Mesenchymal stem cell (in vitro differentiated cells and primary cell): ENCODE results near the gene LHFPL6.

Source experiments
- DNase-seq: peaks from one replicate; pipeline ENCODE4 v3.0.0-alpha.2; 2013
- H2AFZ ChIP-seq: one replicate; pipeline ENCODE4 v1.6.1; 2013; ENCODE audit warnings: low read depth, mild to moderate bottlenecking, control low read depth, inconsistent platforms, low read length, moderate library complexity
- H2AK5ac ChIP-seq: 2 replicates; pipeline ENCODE4 v1.6.1; 2013; ENCODE audit warnings: low read length, moderate library complexity, mild to moderate bottlenecking, inconsistent platforms; ENCODE audit not compliant: severe bottlenecking
- H2BK120ac ChIP-seq: one replicate; pipeline ENCODE4 v1.6.1; 2013; ENCODE audit warnings: low read depth, mild to moderate bottlenecking, inconsistent platforms, low read length, moderate library complexity
- H2BK12ac ChIP-seq, 2 experiments: one replicate each; pipeline ENCODE4 v1.6.1; 2013; ENCODE audit warnings: inconsistent platforms in 2 of 2, low read length in 2 of 2, mild to moderate bottlenecking in 2 of 2, moderate library complexity in 2 of 2, control low read depth in 1 of 2
- H2BK15ac ChIP-seq: one replicate; pipeline ENCODE4 v1.6.1; 2013; ENCODE audit warnings: mild to moderate bottlenecking, low read depth, inconsistent platforms; ENCODE audit not compliant: poor library complexity, severe bottlenecking
- H2BK5ac ChIP-seq: 2 replicates; pipeline ENCODE4 v1.6.1; 2013; ENCODE audit warnings: low read depth, mild to moderate bottlenecking, low read length, control low read depth, inconsistent platforms; ENCODE audit not compliant: poor library complexity, severe bottlenecking
- H3K14ac ChIP-seq, 2 experiments: one replicate each; pipeline ENCODE4 v1.6.1; 2013; ENCODE audit warnings: inconsistent platforms in 2 of 2, low read length in 2 of 2, control low read depth in 1 of 2, mild to moderate bottlenecking in 1 of 2, moderate library complexity in 1 of 2
- H3K18ac ChIP-seq, 2 experiments: one replicate each; pipeline ENCODE4 v1.6.1; 2013; ENCODE audit warnings: inconsistent platforms in 2 of 2, low read length in 2 of 2, control low read depth in 1 of 2, low read depth in 1 of 2, mild to moderate bottlenecking in 1 of 2
- H3K23ac ChIP-seq, 2 experiments: one replicate each; pipeline ENCODE4 v1.6.1; 2013; ENCODE audit warnings: inconsistent platforms in 2 of 2, low read length in 2 of 2, mild to moderate bottlenecking in 2 of 2, moderate library complexity in 2 of 2, control low read depth in 1 of 2
- H3K27ac ChIP-seq: 2 replicates; pipeline ENCODE4 v1.5.1; 2013; ENCODE audit warnings: mild to moderate bottlenecking, moderate library complexity, low read length, control low read depth, inconsistent platforms; ENCODE audit not compliant: poor library complexity, severe bottlenecking
- H3K27me3 ChIP-seq, 2 experiments: 2 replicates each; pipeline versions ENCODE4 v1.6.1 to v1.7.0; 2013; ENCODE audit warnings: low read length in 2 of 2, mild to moderate bottlenecking in 2 of 2, moderate library complexity in 2 of 2, control low read depth in 1 of 2, inconsistent platforms in 1 of 2; ENCODE audit not compliant: control insufficient read depth in 1 of 2, insufficient read depth in 1 of 2
- H3K36me3 ChIP-seq, 2 experiments: 2 replicates each; pipeline versions ENCODE4 v1.6.1 to v1.7.0; 2013; ENCODE audit warnings: low read length in 2 of 2, control low read depth in 1 of 2, inconsistent platforms in 1 of 2, low read depth in 1 of 2, mild to moderate bottlenecking in 1 of 2; ENCODE audit not compliant: insufficient read depth in 2 of 2, control insufficient read depth in 1 of 2
- H3K4ac ChIP-seq, 2 experiments: one replicate each; pipeline ENCODE4 v1.6.1; 2013; ENCODE audit warnings: inconsistent platforms in 2 of 2, low read length in 2 of 2, mild to moderate bottlenecking in 2 of 2, moderate library complexity in 2 of 2, control low read depth in 1 of 2, low read depth in 1 of 2
- H3K4me1 ChIP-seq: 2 replicates; pipeline ENCODE4 v1.6.1; 2013; ENCODE audit warnings: low read depth, low read length, control low read depth; ENCODE audit not compliant: control insufficient read depth, insufficient read depth
- H3K4me2 ChIP-seq: 2 replicates; pipeline ENCODE4 v1.6.1; 2013; ENCODE audit warnings: low read length, mild to moderate bottlenecking, inconsistent platforms; ENCODE audit not compliant: poor library complexity, severe bottlenecking
- H3K4me3 ChIP-seq, 2 experiments: 2 replicates each; pipeline versions ENCODE4 v1.5.1 to v1.7.0; 2013; ENCODE audit warnings: low read length in 2 of 2, mild to moderate bottlenecking in 2 of 2, control low read depth in 1 of 2, low read depth in 1 of 2; ENCODE audit not compliant: insufficient read depth in 1 of 2
- H3K79me1 ChIP-seq: replicated peaks from 2 replicates; pipeline ENCODE4 v1.6.1; 2013; ENCODE audit warnings: mild to moderate bottlenecking, control low read depth, low read length, inconsistent platforms; ENCODE audit not compliant: poor library complexity, severe bottlenecking
- H3K9ac ChIP-seq: 2 replicates; pipeline ENCODE4 v1.7.0; 2013; ENCODE audit warnings: mild to moderate bottlenecking, low read length, moderate library complexity
- H3K9me3 ChIP-seq: 2 replicates; pipeline ENCODE4 v1.7.0; 2013; ENCODE audit warnings: mild to moderate bottlenecking, low read length; ENCODE audit not compliant: control insufficient read depth
- H4K8ac ChIP-seq: one replicate; pipeline ENCODE4 v1.6.1; 2013; ENCODE audit warnings: inconsistent platforms, mild to moderate bottlenecking, low read length, moderate library complexity
- H4K91ac ChIP-seq: one replicate; pipeline ENCODE4 v1.6.1; 2013; ENCODE audit warnings: mild to moderate bottlenecking, low read length, inconsistent platforms
- WGBS: methylation state at CpG from one replicate; pipeline ENCODE4 v1.1.7; 2013; ENCODE audit warnings: mixed read lengths; 5-methylcytosine and 5-hydroxymethylcytosine counted together

LHFPL6 gene

DNA sequence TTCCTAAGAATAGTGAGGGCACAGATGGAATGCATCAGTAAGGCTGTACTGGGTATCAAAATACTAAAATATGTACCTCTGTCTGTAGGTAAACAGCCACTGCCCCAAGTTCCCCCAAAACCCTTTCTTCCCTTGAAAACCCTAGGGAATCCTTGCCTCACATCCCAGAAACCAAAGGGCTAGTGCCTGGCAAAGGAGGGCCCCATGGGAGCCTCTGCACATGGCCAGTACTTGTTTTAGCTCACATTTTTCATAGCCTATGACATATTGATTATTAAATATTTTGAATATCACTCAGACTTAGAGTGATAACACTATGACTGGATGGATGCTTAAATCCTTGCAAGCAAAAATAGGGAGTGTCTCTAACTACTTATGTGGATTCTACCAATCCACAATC, 237.1 kb downstream of the LHFPL6 start:
- no peak overlapping the region for H2BK5ac ChIP-seq
- H2AFZ ChIP-seq, result no peak overlapping the region
- H4K91ac ChIP-seq, result no peak overlapping the region
- no peaks in the 10 kb centered on the region for H3K9me3 ChIP-seq
- no peak overlapping the region for H3K9ac ChIP-seq
- DNase-seq, result no peak
- peaks cover 11% of the 10 kb centered on the region for H3K79me1 ChIP-seq
- no peak overlapping the region for H3K23ac ChIP-seq
- H3K18ac ChIP-seq, result no peak overlapping the region
- H3K36me3 ChIP-seq, result no peaks in the 10 kb centered on the region
- H3K4me2 ChIP-seq, result no peak overlapping the region
- H3K4ac ChIP-seq, result no peak overlapping the region
- H3K4me3 ChIP-seq, result peak overlapping the region in 1 of 2 experiments; percentile 42
- H2BK15ac ChIP-seq, result no peak overlapping the region
- no peak overlapping the region for H4K8ac ChIP-seq
- no peak overlapping the region for H3K27ac ChIP-seq
- H2BK120ac ChIP-seq, result no peak overlapping the region
- H2AK5ac ChIP-seq, result no peak overlapping the region
- H3K27me3 ChIP-seq, result no peaks in the 10 kb centered on the region
- H2BK12ac ChIP-seq, result no peak overlapping the region
- H3K4me1 ChIP-seq, result no peaks in the 10 kb centered on the region
- no peak overlapping the region for H3K14ac ChIP-seq

GRCh38 chr13:39364947-39365468, 238.0 kb downstream of the LHFPL6 start:
- Histone ChIP-seq H3K79me1 (peaks cover 9% of the 10 kb centered on the region), H3K9me3 (no peaks in the 10 kb centered on the region), H3K4ac (no peak overlapping the region), H3K27me3 (no peaks in the 10 kb centered on the region), H3K9ac (no peak overlapping the region), H4K8ac (no peak overlapping the region), H3K27ac (no peak overlapping the region), H2BK5ac (no peak overlapping the region), H3K36me3 (no peaks in the 10 kb centered on the region), H2BK120ac (no peak overlapping the region), H3K23ac (no peak overlapping the region), H2AFZ (no peak overlapping the region), H3K18ac (no peak overlapping the region), H4K91ac (no peak overlapping the region), H3K4me3 (peak overlapping the region in 1 of 2 experiments; percentile 42), H3K4me1 (no peaks in the 10 kb centered on the region), H2AK5ac (no peak overlapping the region), H3K4me2 (no peak overlapping the region), H3K14ac (no peak overlapping the region), H2BK12ac (peak overlapping the region in 1 of 2 experiments; percentile 11), H2BK15ac (no peak overlapping the region)
- peak; percentile 37 for DNase-seq
- WGBS, result 49% methylated on average over 5 of the region's 5 CpGs

- Histone ChIP-seq H3K4me2 (no peak overlapping the region), H2AFZ (no peak overlapping the region), H3K18ac (no peak overlapping the region), H3K14ac (no peak overlapping the region), H4K8ac (no peak overlapping the region), H3K4me3 (no peak overlapping the region), H3K27ac (no peak overlapping the region), H2BK15ac (no peak overlapping the region), H3K23ac (no peak overlapping the region), H3K9me3 (no peaks in the 10 kb centered on the region), H2BK12ac (no peak overlapping the region), H3K4me1 (no peaks in the 10 kb centered on the region), H3K9ac (no peak overlapping the region), H4K91ac (no peak overlapping the region), H2AK5ac (no peak overlapping the region), H3K27me3 (no peaks in the 10 kb centered on the region), H3K4ac (no peak overlapping the region), H2BK5ac (no peak overlapping the region), H2BK120ac (no peak overlapping the region), H3K36me3 (no peaks in the 10 kb centered on the region), H3K79me1 (peaks cover 7% of the 10 kb centered on the region)
- 72% methylated on average over 4 of the region's 4 CpGs for WGBS
- peak; percentile 33 for DNase-seq
Measured at GRCh38 chr13:39363382-39363772, 239.6 kb downstream of the LHFPL6 start.

DNA sequence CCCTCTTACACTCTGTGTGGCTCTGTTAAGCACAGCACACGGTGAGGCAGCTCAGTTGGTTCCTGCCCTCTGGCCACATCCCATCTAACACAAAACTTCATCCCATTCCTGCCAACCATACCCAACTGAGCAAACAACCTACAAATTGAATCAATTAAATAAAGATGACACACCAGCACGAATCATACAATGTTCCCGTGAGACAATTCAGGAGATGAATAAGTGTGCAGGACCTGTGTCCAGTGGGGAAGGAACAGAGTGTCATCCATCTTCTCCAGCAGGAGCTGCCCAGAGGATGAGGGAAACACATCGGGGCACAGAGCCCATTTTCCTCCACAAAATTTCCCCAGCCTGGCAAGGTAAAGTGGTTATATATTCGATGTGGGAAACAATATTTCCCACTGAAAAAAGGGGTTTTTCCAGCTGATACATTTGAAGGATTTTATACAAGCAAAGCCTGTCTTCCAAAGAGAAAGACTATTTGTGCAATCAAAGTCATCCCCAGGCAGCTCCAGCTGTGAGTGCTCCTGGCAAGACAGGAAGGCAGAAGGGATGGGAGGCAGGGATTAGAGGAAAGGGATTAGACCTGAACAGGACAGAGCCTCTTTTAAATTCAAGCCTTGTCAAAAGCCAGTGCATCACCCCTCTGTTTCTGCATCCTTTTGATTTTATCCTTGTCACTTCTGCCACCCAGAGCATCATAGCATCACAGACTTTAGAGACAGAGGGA, 240.2 kb downstream of the LHFPL6 start:
- Histone ChIP-seq H3K4me3 (no peak overlapping the region), H3K4me2 (no peak overlapping the region), H3K4me1 (no peaks in the 10 kb centered on the region), H3K36me3 (no peaks in the 10 kb centered on the region), H2BK15ac (no peak overlapping the region), H4K8ac (no peak overlapping the region), H3K27me3 (no peaks in the 10 kb centered on the region), H2AK5ac (no peak overlapping the region), H2BK5ac (no peak overlapping the region), H2BK12ac (no peak overlapping the region), H3K9me3 (no peaks in the 10 kb centered on the region), H3K14ac (no peak overlapping the region), H3K4ac (no peak overlapping the region), H4K91ac (no peak overlapping the region), H2AFZ (no peak overlapping the region), H2BK120ac (no peak overlapping the region), H3K23ac (no peak overlapping the region), H3K79me1 (peaks cover 7% of the 10 kb centered on the region), H3K27ac (no peak overlapping the region), H3K9ac (no peak overlapping the region), H3K18ac (peak overlapping the region in 1 of 2 experiments; percentile 64)
- WGBS, result 74% methylated on average over 3 of the region's 5 CpGs
- peak; percentile 15 for DNase-seq
